HG03097 (cell line): ENCODE data around the gene TNKS1BP1.

Source experiments
- ATAC-seq: cut with Tn5 transposase; IDR thresholded peaks from one replicate; pipeline ENCODE4 v1.9.1; 2021; ENCODE audit not compliant: unreplicated experiment, low FRiP score

The TNKS1BP1 gene

DNA sequence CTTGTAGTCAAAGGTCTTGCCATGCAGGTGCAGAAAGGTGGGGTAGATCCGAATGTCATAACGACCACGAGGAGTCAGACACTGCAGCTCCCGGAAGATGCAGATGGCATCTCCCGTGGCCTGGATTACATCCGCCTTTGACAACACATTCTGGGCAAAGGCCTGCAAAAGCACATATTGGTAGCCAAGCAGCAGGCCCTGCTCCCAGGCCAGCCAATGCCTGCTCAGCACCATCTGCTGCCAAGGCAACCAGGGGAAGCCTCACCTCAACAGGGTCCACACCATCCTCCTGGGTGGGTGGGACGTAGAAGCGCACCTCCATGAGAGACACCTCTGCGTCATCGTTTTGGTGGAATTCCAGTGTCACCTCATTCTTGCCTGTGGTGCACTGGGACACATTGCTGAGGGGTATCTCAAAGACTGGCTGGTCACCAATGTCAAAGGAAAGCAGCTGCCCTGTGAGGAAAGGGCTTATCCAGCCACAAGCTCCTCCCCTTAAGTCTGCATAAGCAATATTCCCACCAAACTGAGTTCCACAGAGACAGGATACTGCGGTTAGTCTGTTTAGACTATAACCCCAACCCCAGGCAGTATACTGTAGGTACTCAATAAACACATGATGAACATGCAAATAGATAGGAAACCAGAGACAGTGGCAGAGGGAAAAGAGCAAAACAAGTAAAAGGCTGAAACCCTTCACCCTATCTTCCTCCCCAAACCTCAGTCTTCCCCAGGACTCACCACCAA lies 8.1 kb upstream of the TNKS1BP1 start:
- ATAC-seq: no peak

DNA sequence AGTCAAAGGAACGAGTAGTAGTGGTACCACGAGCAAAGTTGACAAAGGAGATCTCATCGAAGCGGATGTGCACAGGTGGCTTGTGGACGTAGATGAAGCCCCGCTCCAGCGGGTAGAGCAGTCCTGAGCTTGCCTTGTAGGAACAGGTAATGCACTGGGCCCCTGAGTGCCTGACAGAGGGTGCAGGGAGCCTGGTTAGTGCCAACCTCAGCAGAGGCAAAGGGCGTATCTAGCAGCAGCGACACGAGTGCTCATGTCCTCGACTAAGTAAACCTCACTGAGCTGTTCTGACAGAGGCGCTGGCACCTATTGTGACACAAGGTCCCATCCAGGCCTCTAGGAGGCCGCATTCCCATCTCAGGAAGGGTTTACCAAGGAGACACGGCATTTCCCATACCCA lies 7.0 kb upstream of the TNKS1BP1 start:
- ATAC-seq: no peak

DNA sequence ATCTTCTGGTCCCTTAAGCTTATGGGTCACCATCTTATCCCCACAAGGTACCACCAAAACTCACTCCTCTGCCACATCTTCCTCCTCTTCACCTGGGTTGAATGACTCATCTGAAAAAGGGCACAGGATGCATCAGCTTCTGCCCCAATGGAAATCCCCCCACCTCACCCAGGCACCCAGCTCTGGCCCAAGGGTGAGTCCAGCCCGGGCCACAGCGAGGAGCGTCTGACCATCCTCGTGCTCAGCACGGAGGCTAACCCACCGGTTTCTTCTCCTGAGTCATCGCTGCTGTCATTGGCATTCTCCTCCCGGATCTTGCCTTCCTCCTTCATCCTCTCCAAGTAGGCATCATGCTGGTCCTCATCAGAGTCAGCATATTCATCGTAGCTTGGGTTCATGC lies 5.3 kb upstream of the TNKS1BP1 start:
- ATAC-seq: no peak

- no peak for ATAC-seq
Measured at GRCh38 chr11:57327721-57328120, 3.0 kb upstream of the TNKS1BP1 start.

DNA sequence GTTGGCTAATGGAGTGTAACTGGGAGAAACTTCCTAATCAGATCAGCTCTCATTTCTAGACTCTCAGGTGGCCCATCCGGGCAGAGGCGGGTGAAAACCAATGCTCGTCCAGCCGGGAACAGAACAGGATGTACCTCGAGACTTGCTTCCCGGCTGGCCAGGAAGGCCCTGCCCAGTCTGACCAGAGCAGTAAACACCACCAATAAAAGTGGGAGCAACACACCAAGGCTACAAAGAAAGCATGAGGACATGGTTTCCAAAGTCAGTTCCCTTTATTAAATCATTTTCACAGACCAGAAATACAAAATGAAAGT lies 940 bp upstream of the TNKS1BP1 start:
- ATAC-seq: no peak

- no peak for ATAC-seq
Measured at GRCh38 chr11:57324154-57324885, 432 bp downstream of the TNKS1BP1 start.

- no peak for ATAC-seq
Measured at GRCh38 chr11:57323855-57324153, 948 bp downstream of the TNKS1BP1 start.

- ATAC-seq: no peak
Measured at GRCh38 chr11:57323167-57323854, 1.4 kb downstream of the TNKS1BP1 start.

DNA sequence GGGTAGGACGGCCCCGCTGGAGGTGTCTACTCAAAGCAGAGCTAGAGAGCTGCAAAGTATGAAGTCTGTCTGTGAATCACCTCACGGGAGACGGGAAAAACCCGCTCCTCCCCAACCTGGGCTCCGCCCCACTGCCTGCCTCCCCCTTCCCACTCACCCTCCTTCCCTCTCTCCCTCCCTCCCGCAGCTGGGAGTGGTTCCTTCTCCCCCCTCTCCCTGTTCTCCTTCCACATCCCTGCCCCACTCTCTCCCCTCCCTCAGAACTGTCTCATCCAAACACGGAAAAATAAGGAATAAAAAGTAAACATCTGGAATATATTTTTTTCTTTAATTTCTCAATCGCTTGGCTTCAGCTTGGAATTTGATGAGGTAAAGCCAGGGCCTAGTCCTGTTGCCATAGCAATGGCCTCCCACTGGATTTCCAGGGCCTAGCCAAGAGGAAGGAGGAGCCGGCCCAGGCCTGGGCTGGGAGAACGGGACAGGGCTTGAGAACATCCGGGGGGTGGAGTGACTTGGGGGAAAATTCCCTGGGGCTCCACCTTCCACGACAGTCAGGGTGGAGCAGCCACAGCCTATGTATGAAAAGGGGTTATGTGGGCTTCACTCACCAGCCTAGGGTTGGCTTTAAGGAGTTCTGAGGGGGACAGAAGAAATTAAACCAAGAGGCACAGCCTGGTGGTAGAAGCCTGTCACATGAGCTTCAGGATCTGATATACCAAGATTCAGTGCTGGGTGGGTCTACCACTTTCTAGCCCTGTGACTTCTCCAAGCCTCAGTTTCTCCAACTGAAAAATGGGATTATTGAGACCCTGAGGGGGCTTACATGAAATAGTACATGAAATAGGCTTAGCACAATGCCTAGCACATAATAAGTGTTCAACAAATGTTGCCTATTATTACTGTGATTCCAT lies 2.2 kb downstream of the TNKS1BP1 start:
- ATAC-seq: no peak

DNA sequence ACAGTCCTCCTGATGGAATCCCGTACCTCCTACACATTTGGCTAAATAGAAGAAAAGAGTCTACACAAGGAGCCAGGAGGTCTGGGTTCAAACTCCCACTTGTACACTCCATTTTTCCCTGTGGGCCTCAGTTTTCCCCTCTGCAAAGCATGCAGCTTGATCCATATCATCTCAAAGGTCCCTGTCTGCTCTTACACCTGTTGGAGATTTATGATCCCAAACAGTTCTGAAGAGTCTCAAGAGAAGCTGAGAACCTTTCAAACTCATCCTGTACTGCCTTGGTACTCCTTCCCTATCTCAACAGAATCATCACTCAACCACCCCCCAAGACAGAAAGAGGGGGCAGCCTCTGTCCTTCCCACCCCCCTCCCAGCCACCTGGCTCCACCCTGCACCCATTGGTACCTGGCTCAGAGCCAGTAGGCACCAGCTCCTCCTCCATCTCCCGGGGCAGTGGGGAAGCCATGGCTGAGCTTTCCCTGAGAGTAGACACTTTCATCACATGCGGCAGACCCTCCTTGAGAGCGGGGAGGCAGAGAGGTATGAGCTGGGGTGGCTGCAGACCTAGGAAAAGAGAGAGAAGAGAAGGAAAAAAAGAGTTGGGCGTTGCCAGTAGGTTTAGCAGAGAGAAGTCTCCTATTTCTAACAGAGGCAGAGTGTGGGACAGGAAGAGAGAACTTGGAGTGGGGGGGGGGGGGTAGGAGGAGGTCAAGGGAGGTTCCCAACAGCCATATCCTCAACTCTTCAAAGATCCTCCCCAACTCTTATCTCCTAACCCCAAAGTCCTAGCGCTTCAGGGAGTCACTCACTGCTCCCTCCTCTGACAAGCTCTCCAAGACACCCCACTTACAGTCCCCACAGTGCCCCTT lies 3.1 kb downstream of the TNKS1BP1 start:
- no peak for ATAC-seq

GRCh38 chr11:57320719-57321387 lies 3.9 kb downstream of the TNKS1BP1 start:
- ATAC-seq: no peak

DNA sequence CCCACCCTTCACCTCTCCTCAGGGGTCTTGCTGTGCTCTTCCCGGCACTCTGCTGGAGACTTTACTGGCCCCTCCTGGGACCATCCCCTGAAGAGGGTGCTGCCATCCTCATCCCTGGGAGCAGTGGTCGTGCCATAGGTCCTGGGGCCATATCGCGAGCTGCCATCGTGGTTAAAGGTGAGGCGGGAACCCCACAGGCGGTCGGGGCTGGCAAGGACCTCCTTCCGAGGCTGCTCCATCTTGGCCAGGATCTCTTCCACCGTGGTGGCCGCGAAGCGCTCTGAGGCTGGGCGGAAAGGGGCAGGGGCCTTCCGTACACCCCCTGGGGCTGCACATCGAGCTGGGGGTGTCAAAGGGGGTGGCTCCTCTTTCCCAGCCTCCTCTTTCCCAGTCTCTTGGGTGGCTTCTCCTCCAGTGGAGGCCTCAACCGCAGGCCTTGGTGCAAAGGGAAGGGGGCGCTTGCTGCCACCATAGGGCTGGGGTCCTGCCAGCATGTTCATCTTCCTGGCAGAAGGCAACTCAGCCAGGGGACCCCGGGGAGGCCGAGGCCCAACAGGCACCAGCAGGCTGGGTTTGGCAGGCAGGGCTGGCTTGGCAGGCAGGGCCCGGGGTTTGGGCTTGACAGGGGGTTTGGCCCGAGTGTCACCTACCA lies 4.6 kb downstream of the TNKS1BP1 start:
- no peak for ATAC-seq

GRCh38 chr11:57318178-57318577 lies 6.6 kb downstream of the TNKS1BP1 start:
- ATAC-seq: no peak

DNA sequence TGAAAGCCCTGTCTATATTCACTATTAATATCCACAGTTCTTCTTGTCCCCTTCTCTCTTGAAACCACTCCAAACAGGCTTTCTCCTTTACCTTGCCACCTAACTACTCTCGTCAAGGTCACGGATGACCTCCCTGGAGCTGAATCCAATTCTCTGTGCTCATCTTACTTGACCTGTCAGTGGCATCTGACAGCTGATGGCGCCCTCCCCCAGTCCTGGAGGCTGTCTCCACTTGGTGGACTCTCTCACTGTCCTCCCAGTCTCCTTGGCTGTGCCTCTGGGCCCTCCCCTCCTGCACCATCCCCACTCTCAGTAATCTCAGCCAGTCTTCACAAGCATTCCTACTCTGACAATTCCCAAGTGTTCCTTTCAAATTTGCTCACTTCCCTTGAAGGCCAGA lies 8.7 kb downstream of the TNKS1BP1 start:
- ATAC-seq: no peak

DNA sequence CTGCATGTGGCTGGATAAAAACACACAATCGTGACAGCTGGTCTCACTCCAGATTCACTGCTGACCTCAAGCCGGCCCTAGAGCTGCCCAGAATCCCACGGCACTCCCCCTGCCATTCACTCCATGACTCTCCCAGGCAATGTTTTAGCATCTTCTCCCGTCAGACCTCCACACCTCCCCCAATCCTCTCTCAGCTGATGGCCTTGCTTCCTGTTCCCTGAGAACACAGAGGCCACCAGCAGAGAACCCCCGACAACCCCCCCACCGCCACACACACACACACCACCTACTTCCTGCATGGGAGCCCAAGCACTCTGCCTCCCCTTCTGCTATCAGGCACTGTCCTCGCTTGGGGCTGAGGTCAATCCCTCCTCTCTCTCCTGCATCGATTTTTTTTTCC lies 9.3 kb downstream of the TNKS1BP1 start:
- no peak for ATAC-seq

GRCh38 chr11:57314221-57314973 lies 10.4 kb downstream of the TNKS1BP1 start:
- no peak for ATAC-seq

GRCh38 chr11:57313788-57314135 lies 11.0 kb downstream of the TNKS1BP1 start:
- no peak for ATAC-seq

DNA sequence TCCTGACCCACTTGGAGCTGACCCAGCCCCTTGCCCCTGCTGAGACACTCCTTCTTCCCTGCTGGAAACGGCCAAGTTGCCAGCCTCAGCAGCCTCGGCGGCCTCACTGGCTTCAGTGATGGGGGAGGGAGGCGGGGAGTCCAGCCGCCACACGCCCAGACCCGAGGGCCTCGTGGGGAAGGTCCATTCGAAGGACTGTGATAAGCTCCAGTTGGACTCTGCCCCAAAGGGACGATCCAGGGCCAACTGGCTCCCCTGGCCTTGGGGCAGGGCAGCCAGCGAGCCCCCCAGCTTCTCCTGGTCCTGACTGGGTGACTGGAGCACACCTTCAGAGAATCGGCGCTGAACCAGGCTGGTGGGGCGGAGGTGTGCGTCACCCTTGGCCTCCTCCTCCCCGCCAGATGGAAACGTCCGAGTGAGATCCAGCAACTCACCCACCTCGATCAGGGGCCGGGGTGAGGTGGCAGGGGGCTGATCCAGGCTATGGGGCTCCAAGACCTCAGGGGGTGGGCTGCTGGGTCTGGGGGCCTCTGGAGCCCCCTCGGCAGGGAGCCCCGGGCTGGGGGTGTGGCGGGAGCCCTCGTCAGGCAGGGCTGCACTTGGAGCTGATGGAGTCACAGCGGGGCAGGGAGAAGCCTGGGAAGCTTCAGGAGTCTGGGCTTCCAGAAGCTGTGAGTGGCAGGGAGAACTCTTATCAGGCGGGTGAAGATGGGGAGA lies 11.5 kb downstream of the TNKS1BP1 start:
- ATAC-seq: no peak
